ENCODE results near the gene WDTC1. TPM values are rescaled to one million over a fixed set of nuclear protein-coding genes. Genes with fewer than 3 reads are reported as not detected.
"Not testable (repeated sequence)": the region's sequence is repeated elsewhere in the genome, so short reads cannot be mapped to it uniquely, and the experiment has no call there.

The WDTC1 gene
- total RNA-seq, 1 donor from 2014 or later: 50.4 TPM

GRCh38 chr1:27235827-27236226 lies 1.4 kb downstream of the WDTC1 start:
- no peaks in the 10 kb centered on the region for H3K9me3 Mint-ChIP-seq (ENCODE audit: unreplicated experiment)
- no peak for DNase-seq (ENCODE audit: extremely low spot score, unreplicated experiment)
- H3K36me3 Mint-ChIP-seq (ENCODE audit: unreplicated experiment): no peaks in the 10 kb centered on the region
- H3K4me3 Mint-ChIP-seq (ENCODE audit: unreplicated experiment): peak overlapping the region; percentile 96
- H3K4me1 Mint-ChIP-seq (ENCODE audit: unreplicated experiment): peaks cover 25% of the 10 kb centered on the region
- TF ChIP-seq CTCF (IDR thresholded peaks at IDR 0.05): no peak
- H3K27me3 Mint-ChIP-seq (ENCODE audit: unreplicated experiment): no peaks in the 10 kb centered on the region
- peak overlapping the region; percentile 86 for H3K27ac Mint-ChIP-seq (ENCODE audit: unreplicated experiment)

- H3K4me3 Mint-ChIP-seq (ENCODE audit: unreplicated experiment): no peak overlapping the region
- H3K27ac Mint-ChIP-seq (ENCODE audit: unreplicated experiment): no peak overlapping the region
- H3K4me1 Mint-ChIP-seq (ENCODE audit: unreplicated experiment): peaks cover 30% of the 10 kb centered on the region
- no peaks in the 10 kb centered on the region for H3K36me3 Mint-ChIP-seq (ENCODE audit: unreplicated experiment)
- DNase-seq (ENCODE audit: extremely low spot score, unreplicated experiment): no peak
- no peaks in the 10 kb centered on the region for H3K9me3 Mint-ChIP-seq (ENCODE audit: unreplicated experiment)
- TF ChIP-seq CTCF (IDR thresholded peaks at IDR 0.05): no peak
- no peaks in the 10 kb centered on the region for H3K27me3 Mint-ChIP-seq (ENCODE audit: unreplicated experiment)
These were observed 2.7 kb downstream of the WDTC1 start for GRCh38 chr1:27237112-27237511.

GRCh38 chr1:27238032-27238431 lies 3.6 kb downstream of the WDTC1 start:
- no peak for DNase-seq (ENCODE audit: extremely low spot score, unreplicated experiment)
- H3K36me3 Mint-ChIP-seq (ENCODE audit: unreplicated experiment): no peaks in the 10 kb centered on the region
- no peak overlapping the region for H3K4me3 Mint-ChIP-seq (ENCODE audit: unreplicated experiment)
- peaks cover 30% of the 10 kb centered on the region for H3K4me1 Mint-ChIP-seq (ENCODE audit: unreplicated experiment)
- H3K27ac Mint-ChIP-seq (ENCODE audit: unreplicated experiment): no peak overlapping the region
- TF ChIP-seq CTCF (IDR thresholded peaks at IDR 0.05): no peak
- H3K9me3 Mint-ChIP-seq (ENCODE audit: unreplicated experiment): no peaks in the 10 kb centered on the region
- H3K27me3 Mint-ChIP-seq (ENCODE audit: unreplicated experiment): no peaks in the 10 kb centered on the region

GRCh38 chr1:27241677-27242076 lies 7.2 kb downstream of the WDTC1 start:
- DNase-seq (ENCODE audit: extremely low spot score, unreplicated experiment): no peak
- Mint-ChIP-seq H3K27ac (ENCODE audit: unreplicated experiment) (peak overlapping the region; percentile 47), H3K9me3 (ENCODE audit: unreplicated experiment) (no peaks in the 10 kb centered on the region), H3K27me3 (ENCODE audit: unreplicated experiment) (no peaks in the 10 kb centered on the region), H3K36me3 (ENCODE audit: unreplicated experiment) (peaks cover 6% of the 10 kb centered on the region), H3K4me3 (ENCODE audit: unreplicated experiment) (no peak overlapping the region), H3K4me1 (ENCODE audit: unreplicated experiment) (peaks cover 14% of the 10 kb centered on the region)
- TF ChIP-seq CTCF (IDR thresholded peaks at IDR 0.05): no peak

GRCh38 chr1:27243665-27244064 lies 9.2 kb downstream of the WDTC1 start:
- H3K4me1 Mint-ChIP-seq (ENCODE audit: unreplicated experiment); H3K9me3 Mint-ChIP-seq (ENCODE audit: unreplicated experiment); H3K4me3 Mint-ChIP-seq (ENCODE audit: unreplicated experiment); H3K36me3 Mint-ChIP-seq (ENCODE audit: unreplicated experiment); DNase-seq (ENCODE audit: extremely low spot score, unreplicated experiment); H3K27ac Mint-ChIP-seq (ENCODE audit: unreplicated experiment); H3K27me3 Mint-ChIP-seq (ENCODE audit: unreplicated experiment): not testable (repeated sequence)

GRCh38 chr1:27246194-27246593 lies 11.8 kb downstream of the WDTC1 start:
- Mint-ChIP-seq H3K4me3 (ENCODE audit: unreplicated experiment) (no peak overlapping the region), H3K4me1 (ENCODE audit: unreplicated experiment) (peaks cover 8% of the 10 kb centered on the region), H3K9me3 (ENCODE audit: unreplicated experiment) (no peaks in the 10 kb centered on the region), H3K36me3 (ENCODE audit: unreplicated experiment) (peaks cover 12% of the 10 kb centered on the region), H3K27me3 (ENCODE audit: unreplicated experiment) (no peaks in the 10 kb centered on the region), H3K27ac (ENCODE audit: unreplicated experiment) (no peak overlapping the region)
- no peak for DNase-seq (ENCODE audit: extremely low spot score, unreplicated experiment)
- TF ChIP-seq CTCF (IDR thresholded peaks at IDR 0.05): no peak
